Stimulated activated naive CD8-positive, alpha-beta T cell treated with anti-CD3 and anti-CD28 coated beads, Interleukin-15, amount 100 ng/mL, for 72 hours (primary cell): ENCODE data around the gene EVC.

Experiments used
- ATAC-seq: fragments of 150-1000 bp; cut with Tn5 transposase; 2 replicates; pipeline ENCODE4 v1.10.0; 2021; ENCODE audit warnings: mild to moderate bottlenecking, moderate library complexity
- DNase-seq, 2 donors: peaks; one replicate each; pipeline ENCODE4 v3.0.0; 2021 to 2022
- H3K27ac Mint-ChIP-seq, 2 donors: one replicate each; pipeline ENCODE4 v1.8.0; 2022; ENCODE audit warnings: mild to moderate bottlenecking in 2 of 2, mixed read lengths in 2 of 2, moderate library complexity in 2 of 2
- H3K27me3 Mint-ChIP-seq: one replicate; pipeline ENCODE4 v1.8.0; 2022; ENCODE audit warnings: mixed read lengths
- H3K4me1 Mint-ChIP-seq: one replicate; pipeline ENCODE4 v1.8.0; 2022; ENCODE audit warnings: mild to moderate bottlenecking, mixed read lengths
- H3K4me3 Mint-ChIP-seq, 2 donors: one replicate each; pipeline ENCODE4 v1.8.0; 2022; ENCODE audit warnings: mild to moderate bottlenecking in 2 of 2, mixed read lengths in 2 of 2, moderate library complexity in 1 of 2
- H3K9me3 Mint-ChIP-seq, 2 donors: one replicate each; pipeline ENCODE4 v1.8.0; 2022; ENCODE audit warnings: mixed read lengths in 2 of 2

The EVC gene

DNA sequence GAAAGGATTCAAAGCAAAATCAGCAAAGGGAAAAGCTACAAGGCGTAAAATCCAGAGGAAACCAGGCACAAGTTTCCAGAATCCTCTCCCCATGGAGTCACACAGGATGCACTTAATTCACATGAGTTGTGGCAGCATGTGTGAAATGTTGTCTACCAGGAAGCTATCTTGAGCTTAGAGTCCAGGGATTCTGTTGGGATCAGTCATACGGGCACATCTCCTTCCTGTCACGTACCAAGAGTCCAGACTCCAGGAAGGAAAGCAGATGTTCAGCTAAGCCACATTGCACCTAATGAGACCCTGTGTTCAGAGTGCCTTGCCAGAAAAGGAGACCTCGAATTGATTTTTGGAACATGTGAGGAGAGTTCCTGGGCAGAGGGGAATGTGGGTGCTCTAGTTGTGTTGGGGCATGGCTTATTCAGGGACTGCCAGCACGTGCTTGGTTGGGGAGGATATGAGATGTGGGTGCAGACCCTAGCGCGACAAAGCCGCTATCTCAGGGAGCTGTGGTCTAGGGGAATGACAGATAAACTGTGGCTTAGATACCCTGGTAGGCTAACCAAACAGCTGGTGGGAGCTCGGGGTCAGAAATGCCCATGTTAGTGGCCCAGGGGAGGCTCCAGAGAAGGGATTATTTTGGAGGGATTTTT, 70.0 kb downstream of the EVC start:
- Mint-ChIP-seq H3K27me3 (peaks cover 7% of the 10 kb centered on the region), H3K4me1 (no peaks in the 10 kb centered on the region), H3K4me3 (no peak overlapping the region), H3K9me3 (peaks cover 6 to 20% of the 10 kb centered on the region in 2 donors), H3K27ac (peak overlapping the region in 1 of 2 donors; percentile 72)
- no peak for DNase-seq
- no peak for ATAC-seq

DNA sequence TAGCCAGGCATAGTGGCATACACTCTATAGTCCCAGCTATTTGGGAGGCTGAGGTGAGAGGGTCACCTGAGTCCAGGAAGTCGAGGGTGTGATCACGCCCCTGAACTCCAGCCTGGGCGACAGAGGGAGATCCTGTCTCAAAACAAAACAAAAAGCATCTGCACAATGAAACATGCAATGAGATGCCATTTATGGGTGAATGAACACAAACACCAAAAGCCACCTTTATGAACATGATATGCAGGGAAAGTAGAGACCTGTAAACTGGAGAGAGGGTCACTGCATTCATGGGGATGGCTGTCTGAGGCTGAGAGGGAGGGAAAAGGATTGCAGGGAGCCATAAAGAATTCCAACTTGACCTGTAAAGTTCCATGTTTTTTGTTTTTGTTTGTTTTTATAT, 70.7 kb downstream of the EVC start:
- Mint-ChIP-seq H3K27me3 (peaks cover 7% of the 10 kb centered on the region), H3K9me3 (peaks cover under 1 to 14% of the 10 kb centered on the region in 2 donors), H3K27ac (no peak overlapping the region), H3K4me3 (no peak overlapping the region), H3K4me1 (no peaks in the 10 kb centered on the region)
- DNase-seq (no peak), ATAC-seq (no peak)

DNA sequence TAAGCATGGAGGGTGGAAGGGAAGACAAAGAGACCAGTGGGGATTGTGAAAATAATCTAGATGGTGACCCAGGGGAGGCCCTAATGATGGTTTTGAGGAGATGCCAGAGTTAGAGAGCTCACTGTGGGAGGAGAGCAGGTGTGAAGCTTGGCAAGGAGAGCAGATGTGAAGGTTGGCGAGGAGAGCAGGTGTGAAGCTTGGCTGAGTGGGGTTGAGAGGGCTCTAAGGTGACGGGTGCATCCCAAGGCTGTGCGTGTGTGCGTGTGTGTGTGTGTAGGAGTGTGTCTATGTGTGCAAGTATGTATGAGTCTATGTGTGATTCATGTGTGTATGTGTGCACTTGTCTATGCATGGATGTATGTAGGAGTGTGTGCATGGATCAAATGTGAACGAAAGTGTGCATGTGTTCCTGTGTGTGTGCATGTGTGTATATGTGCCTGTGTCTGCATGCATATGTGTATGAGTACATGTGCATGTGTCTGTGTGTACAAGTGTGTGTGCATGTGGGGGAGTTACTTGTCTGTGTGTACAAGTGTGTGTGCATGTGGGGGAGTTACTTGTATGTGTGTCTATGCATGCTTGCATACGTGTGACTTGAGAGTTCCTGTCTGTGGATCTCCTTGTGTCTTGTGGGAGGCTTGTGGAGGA, 72.0 kb downstream of the EVC start:
- DNase-seq (no peak), ATAC-seq (no peak)
- peaks cover 7% of the 10 kb centered on the region for H3K27me3 Mint-ChIP-seq
- H3K9me3 Mint-ChIP-seq, result peaks cover 0 to 8% of the 10 kb centered on the region in 2 donors
- no peaks in the 10 kb centered on the region for H3K4me1 Mint-ChIP-seq
- no peak overlapping the region for H3K27ac Mint-ChIP-seq
- H3K4me3 Mint-ChIP-seq, result no peak overlapping the region

DNA sequence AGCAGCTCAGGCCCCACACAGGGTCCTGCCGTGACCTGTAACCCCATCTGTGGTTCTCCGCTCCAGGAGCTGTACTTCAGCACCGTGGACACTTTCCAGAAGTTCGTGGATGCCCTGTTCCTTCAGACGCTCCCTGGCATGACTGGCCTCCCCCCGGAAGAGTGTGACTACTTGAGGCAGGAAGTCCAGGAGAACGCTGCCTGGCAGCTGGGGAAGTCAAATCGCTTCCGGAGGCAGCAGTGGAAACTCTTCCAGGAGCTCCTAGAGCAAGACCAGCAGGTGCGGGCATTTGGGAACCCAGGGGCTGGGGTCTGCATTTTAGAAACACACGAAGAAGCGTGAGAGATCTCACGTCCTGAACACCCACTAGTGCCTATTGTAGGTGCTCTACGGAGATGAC, 72.5 kb downstream of the EVC start:
- no peaks in the 10 kb centered on the region for H3K4me1 Mint-ChIP-seq
- DNase-seq (no peak), ATAC-seq (no peak)
- H3K4me3 Mint-ChIP-seq, result no peak overlapping the region
- H3K27ac Mint-ChIP-seq, result no peak overlapping the region
- peaks cover 7% of the 10 kb centered on the region for H3K27me3 Mint-ChIP-seq
- H3K9me3 Mint-ChIP-seq, result peaks cover 0 to 8% of the 10 kb centered on the region in 2 donors

DNA sequence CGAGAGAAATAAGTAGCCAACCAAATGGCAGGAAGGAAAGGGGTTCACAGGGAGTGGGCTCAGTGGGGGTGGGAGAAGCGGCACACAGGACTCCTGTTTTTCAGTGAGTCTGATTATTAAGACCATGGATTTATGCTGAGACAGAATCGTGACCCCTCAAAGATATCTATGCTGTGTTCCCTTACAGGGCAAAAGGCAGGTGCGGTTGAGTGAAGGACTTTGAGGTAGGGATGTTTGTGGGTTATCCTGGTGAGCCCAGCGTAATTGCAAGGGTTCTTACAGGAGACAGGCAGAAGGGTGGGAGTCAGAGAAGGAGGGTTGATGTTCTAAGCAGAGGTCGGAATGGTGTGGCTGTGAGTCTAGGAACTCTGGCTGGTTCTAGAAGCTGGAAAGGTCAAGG, 73.0 kb downstream of the EVC start:
- no peaks in the 10 kb centered on the region for H3K4me1 Mint-ChIP-seq
- ATAC-seq, result no peak
- no peak for DNase-seq
- H3K9me3 Mint-ChIP-seq, result peaks cover 0 to 8% of the 10 kb centered on the region in 2 donors
- H3K27ac Mint-ChIP-seq, result no peak overlapping the region
- no peak overlapping the region for H3K4me3 Mint-ChIP-seq
- peaks cover 7% of the 10 kb centered on the region for H3K27me3 Mint-ChIP-seq

DNA sequence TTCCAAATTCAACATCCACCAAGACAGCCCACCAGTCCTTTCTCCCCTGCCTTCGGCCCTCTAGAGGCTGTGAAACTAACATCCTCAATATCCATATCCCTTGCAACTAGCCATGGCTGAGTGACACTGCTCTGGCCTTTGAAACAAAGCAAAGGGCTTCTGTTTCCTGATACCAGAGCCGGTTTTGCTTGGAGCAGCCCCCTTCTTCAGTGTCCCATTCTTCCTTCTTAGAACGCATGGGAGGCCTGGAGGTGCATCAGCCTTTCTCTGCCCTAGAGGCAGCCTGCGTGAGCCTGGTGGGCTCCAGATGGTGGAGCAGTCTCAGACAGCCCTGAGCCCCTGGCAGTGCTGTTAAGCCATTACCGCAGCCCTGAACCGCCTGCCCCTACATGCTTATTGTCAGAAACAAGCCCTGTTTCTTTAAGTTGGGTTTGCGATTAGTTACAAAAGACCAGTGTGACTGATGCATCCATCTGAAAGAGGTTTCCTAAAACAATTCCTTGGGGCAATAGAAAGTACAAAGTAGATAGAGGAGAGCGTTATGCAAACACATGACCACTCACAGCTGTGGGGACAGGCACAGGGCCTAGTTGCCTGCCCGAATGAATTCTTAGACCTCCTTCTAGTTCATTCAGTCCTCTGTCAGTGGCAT, 74.1 kb downstream of the EVC start:
- no peak for ATAC-seq
- no peak overlapping the region for H3K4me3 Mint-ChIP-seq
- DNase-seq, result no peak
- peaks cover 7% of the 10 kb centered on the region for H3K27me3 Mint-ChIP-seq
- peaks cover 0 to 8% of the 10 kb centered on the region in 2 donors for H3K9me3 Mint-ChIP-seq
- H3K4me1 Mint-ChIP-seq, result no peaks in the 10 kb centered on the region
- H3K27ac Mint-ChIP-seq, result no peak overlapping the region

DNA sequence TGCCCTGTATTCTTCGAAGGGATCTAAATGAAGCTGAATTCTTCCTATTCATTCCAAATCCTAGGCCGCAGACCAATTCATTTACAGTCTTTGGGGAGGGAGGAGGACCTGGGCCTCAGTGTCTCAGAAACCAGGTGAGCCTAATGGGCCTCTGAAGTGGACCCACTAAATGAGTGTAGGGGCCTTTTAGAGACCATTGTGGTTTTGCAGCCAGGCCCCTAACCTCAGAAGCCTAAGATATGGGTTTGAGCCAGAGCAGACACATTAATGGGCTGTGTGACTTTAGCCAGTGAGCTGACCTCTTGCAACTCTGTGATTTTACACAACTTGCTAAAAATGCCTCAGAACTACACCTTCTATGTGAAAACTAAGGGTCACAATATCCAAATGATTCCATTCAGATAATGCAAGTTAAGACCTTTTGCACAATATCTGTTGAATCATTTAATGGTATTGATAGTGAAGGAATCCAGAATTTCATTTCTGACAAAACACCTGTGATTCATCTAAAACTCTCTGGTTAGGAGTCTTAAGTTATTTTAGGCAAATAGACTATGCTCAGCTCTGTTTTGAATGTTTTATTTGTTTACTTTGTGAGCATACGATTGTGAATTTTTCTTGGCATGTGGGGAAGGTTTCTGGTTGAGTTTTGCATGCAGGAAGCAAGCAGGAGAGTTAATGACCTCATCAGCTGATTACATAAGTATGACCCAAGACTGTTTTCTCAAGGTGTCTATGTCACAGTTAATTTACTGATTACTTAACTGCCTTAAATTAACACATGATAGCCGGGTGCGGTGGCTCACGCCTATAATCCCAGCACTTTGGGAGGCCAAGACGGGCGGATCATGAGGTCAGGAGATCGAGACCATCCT, 75.0 kb downstream of the EVC start:
- Mint-ChIP-seq H3K27ac (no peak overlapping the region), H3K27me3 (peaks cover 4% of the 10 kb centered on the region), H3K4me1 (no peaks in the 10 kb centered on the region), H3K9me3 (peaks cover 0 to 4% of the 10 kb centered on the region in 2 donors), H3K4me3 (no peak overlapping the region)
- DNase-seq (no peak), ATAC-seq (no peak)

DNA sequence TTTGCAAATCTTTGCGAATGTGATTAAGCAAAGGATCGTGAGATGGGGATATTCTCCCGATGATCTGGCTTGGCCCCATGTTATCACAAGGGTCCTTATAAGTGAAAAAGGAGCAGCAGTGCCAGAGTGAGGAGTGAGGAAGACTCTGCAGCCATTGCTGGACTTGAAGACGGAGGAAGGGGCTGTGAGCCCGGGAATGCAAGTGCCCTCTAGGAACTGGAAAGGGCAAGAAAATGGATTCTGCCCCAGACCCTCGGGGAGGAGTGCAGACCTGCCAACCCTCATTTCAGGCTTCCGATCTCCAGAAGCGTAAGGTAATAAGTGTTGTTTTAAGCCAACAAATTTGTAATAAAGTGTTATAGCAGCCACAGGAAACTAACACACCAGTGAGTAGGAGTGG, 76.3 kb downstream of the EVC start:
- Mint-ChIP-seq H3K4me1 (no peaks in the 10 kb centered on the region), H3K9me3 (no peaks in the 10 kb centered on the region), H3K4me3 (no peak overlapping the region), H3K27me3 (no peaks in the 10 kb centered on the region), H3K27ac (no peak overlapping the region)
- no peak for DNase-seq
- ATAC-seq, result no peak

DNA sequence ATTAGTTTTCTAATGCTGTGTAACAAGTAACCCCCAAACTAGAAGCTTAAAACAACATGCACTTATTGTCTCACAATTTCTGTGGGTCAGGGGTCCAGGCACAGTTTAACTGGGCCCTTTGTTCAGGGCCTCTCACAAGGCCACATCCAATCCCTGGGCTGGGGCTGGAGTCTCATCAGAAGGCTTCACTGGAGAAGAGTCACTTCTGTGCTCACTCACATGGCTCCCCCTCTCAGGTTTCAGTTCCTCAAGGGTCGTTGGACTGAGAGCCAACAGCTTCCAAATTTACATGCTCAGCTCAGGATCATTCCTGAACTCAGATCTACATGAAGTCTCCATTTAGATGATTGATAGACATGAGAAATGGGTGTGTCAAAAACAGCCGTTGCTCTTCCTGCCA, 77.1 kb downstream of the EVC start:
- Mint-ChIP-seq H3K27ac (no peak overlapping the region), H3K9me3 (no peaks in the 10 kb centered on the region), H3K27me3 (no peaks in the 10 kb centered on the region), H3K4me3 (no peak overlapping the region), H3K4me1 (no peaks in the 10 kb centered on the region)
- ATAC-seq (no peak), DNase-seq (no peak)

DNA sequence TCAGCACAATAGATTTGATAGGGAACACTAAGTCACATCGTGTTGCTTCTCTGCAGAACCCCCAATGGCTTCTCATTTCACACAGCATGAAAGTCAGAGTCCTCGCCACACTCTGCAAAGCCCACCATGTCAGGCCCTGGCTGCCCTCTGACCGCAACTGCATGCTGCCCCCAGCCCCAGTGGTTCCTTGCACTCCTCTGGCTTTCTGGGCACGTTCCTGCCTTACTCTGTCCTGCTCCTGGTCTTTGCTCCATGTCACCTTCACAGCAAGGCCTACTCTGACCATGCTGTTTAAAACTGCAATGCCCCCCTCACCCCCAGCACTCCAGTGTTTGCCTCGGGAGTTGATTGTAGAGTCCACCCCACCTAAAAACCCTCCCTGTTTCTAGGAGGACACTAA, 78.1 kb downstream of the EVC start:
- Mint-ChIP-seq H3K4me1 (no peaks in the 10 kb centered on the region), H3K4me3 (no peak overlapping the region), H3K27ac (no peak overlapping the region), H3K27me3 (no peaks in the 10 kb centered on the region), H3K9me3 (no peaks in the 10 kb centered on the region)
- no peak for ATAC-seq
- DNase-seq, result no peak

DNA sequence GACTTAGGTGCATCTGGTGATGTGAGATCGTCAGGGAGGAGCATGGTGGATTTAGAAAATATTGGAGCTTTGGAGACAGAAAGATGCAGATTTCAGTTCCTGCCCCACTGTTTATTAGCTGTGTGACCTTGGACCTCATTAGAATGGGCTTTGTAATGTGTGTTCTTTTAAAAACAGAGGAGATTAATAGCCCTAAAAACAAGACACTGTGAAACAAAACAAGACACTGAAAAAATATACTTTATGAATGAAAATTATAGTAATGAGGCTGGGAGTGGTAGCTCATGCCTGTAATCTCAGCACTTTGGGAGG, 79.5 kb downstream of the EVC start:
- ATAC-seq (no peak), DNase-seq (no peak)
- Mint-ChIP-seq H3K27me3 (no peaks in the 10 kb centered on the region), H3K9me3 (no peaks in the 10 kb centered on the region), H3K27ac (no peak overlapping the region), H3K4me1 (no peaks in the 10 kb centered on the region), H3K4me3 (no peak overlapping the region)

DNA sequence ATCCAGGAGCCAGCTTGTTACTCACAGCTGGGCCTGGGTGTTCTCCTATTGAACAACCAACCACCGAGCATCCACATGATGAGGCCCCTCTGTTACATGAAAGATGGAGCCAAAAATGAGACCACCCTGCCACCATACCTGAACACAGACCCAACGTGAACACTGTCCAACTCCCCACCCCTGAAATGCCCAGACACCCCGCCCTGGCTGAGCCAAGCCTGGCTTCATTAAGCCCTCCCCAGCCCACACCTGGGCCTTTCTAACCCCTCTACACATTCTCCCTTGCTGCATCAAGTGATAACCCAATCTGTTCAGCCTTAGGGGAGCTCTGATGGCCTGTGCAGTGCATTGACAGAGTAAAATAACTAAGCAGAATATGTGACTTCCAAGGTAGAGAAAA, 80.7 kb downstream of the EVC start:
- H3K4me3 Mint-ChIP-seq, result no peak overlapping the region
- H3K9me3 Mint-ChIP-seq, result peaks cover 0 to 5% of the 10 kb centered on the region in 2 donors
- H3K27me3 Mint-ChIP-seq, result no peaks in the 10 kb centered on the region
- DNase-seq (no peak), ATAC-seq (no peak)
- H3K27ac Mint-ChIP-seq, result no peak overlapping the region
- H3K4me1 Mint-ChIP-seq, result no peaks in the 10 kb centered on the region

DNA sequence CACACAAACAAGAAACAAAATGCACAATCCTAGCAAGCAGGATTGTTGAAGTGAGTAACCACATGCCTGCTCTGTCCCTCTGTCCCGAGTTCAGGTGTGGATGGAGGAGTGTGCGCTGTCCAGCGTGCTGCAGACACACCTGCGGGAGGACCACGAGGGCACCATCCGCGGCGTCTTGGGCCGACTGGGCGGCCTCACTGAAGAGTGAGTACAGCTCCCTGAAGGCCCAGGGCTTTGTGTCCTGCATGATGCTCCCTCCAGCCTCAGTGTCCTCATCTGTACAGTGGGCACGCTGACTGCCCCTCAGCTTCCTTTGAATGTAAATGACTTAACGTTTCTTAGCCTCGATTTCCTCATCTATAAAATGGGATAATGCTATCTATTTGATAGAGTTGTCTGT, 82.5 kb downstream of the EVC start:
- Mint-ChIP-seq H3K4me3 (no peak overlapping the region), H3K9me3 (peaks cover 0 to 5% of the 10 kb centered on the region in 2 donors), H3K27ac (no peak overlapping the region)

DNA sequence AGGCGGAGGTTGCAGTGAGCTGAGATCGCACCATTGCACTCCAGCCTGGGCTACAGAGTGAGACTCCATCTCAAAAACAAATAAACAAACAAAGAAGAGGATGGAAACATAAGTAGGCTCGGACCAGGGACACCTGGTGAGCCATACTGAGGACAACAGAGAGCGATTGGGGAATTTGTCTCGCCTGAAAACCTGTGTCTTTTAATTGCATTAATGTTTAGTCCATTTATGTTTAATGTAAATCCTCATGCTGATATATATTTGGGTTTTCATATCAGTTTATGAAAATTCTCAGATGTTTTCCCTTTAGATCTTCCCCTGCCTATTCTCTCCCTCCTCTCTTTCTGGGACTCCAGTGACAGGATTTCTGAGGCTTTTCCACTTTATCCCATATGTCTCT, 84.6 kb downstream of the EVC start:
- H3K4me3 Mint-ChIP-seq, result no peak overlapping the region
- no peaks in the 10 kb centered on the region for H3K4me1 Mint-ChIP-seq
- H3K27me3 Mint-ChIP-seq, result no peaks in the 10 kb centered on the region
- peaks cover 0 to 5% of the 10 kb centered on the region in 2 donors for H3K9me3 Mint-ChIP-seq
- no peak for DNase-seq
- no peak for ATAC-seq
- H3K27ac Mint-ChIP-seq, result no peak overlapping the region

More for the DNA sequence above, 82.5 kb downstream of the EVC start:
- no peaks in the 10 kb centered on the region for H3K4me1 Mint-ChIP-seq
- ATAC-seq, result no peak
- H3K27me3 Mint-ChIP-seq, result no peaks in the 10 kb centered on the region
- DNase-seq, result no peak

DNA sequence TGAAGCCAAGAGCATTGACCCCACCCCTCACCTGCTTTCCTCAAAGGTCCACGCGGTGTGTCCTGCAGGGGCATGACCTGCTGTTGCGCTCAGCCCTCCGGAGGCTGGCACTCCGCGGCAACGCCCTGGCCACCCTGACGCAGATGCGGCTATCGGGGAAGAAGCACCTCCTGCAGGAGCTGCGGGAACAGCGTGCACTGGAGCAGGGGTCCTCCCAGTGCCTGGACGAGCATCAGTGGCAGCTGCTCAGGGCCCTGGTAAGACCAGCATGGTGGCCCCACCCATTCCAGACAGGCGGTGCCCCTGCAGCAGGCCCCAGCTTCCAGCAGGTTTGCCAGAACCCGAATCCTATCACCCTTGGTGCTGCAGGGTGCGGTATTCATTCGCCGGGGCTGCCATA, 86.0 kb downstream of the EVC start:
- peaks cover 0 to 5% of the 10 kb centered on the region in 2 donors for H3K9me3 Mint-ChIP-seq
- H3K27me3 Mint-ChIP-seq, result no peaks in the 10 kb centered on the region
- ATAC-seq, result no peak
- no peak for DNase-seq
- no peaks in the 10 kb centered on the region for H3K4me1 Mint-ChIP-seq
- H3K4me3 Mint-ChIP-seq, result no peak overlapping the region
- no peak overlapping the region for H3K27ac Mint-ChIP-seq

DNA sequence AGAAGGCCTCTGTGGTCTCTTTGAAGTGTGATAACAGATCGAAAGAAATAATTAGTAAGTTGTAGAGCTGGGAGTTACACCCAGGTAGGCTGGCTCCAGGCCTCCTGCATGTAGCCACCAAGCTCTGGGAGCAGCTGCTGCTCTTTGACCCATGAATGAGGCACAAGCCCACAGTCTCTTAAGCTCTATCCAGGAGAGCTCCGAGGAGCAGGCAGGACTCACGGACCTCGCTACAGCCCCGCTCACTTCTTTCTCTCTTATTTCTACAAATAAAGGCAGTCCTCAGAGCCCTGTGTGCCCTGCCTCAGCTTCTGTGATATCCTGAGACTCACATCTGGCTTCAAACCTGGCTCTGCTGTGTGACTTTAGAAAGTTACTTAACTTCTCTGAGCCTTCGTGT, 86.9 kb downstream of the EVC start:
- Mint-ChIP-seq H3K9me3 (peaks cover 0 to 5% of the 10 kb centered on the region in 2 donors), H3K27me3 (no peaks in the 10 kb centered on the region), H3K4me1 (no peaks in the 10 kb centered on the region), H3K4me3 (no peak overlapping the region), H3K27ac (no peak overlapping the region)
- no peak for ATAC-seq
- DNase-seq, result no peak
